Cardiac fibroblast (primary cell): Measurements from ENCODE around the gene KIF16B.
A peak's percentile ranks its signal among the peaks of the same experiment; 100 is the strongest.

Source experiments
- DNase-seq, 2 donors: peaks; one replicate each; pipeline versions ENCODE4 v3.0.0 to v3.0.0-alpha.2; 2010; ENCODE audit warnings: low read depth in 2 of 2
- H3K4me3 ChIP-seq, 2 donors: replicated peaks in 1 of 2; 1 replicate in 1 of 2; 2 replicates in 1 of 2; pipeline ENCODE4 v1.5.1; 2011; ENCODE audit warnings: low read depth in 2 of 2, low read length in 2 of 2, mild to moderate bottlenecking in 2 of 2, moderate library complexity in 1 of 2
- CTCF ChIP-seq: IDR thresholded peaks from one replicate; pipeline ENCODE4 v1.5.1; 2011; ENCODE audit warnings: low read depth, mild to moderate bottlenecking, low read length, inconsistent platforms

The KIF16B gene

GRCh38 chr20:16423311-16424212 is 149.7 kb downstream of the KIF16B start:
- no peak for TF ChIP-seq CTCF
- DNase-seq, result peak in 1 of 2 donors; percentile 13
- no peak overlapping the region for H3K4me3 ChIP-seq

GRCh38 chr20:16419138-16419715 is 154.0 kb downstream of the KIF16B start:
- TF ChIP-seq CTCF, result no peak
- no peak overlapping the region for H3K4me3 ChIP-seq
- DNase-seq, result no peak

- DNase-seq, result no peak
- no peak for TF ChIP-seq CTCF
- no peak overlapping the region for H3K4me3 ChIP-seq
Observed at GRCh38 chr20:16418616-16419015, 154.6 kb downstream of the KIF16B start.

- TF ChIP-seq CTCF, result no peak
- DNase-seq, result no peak
- H3K4me3 ChIP-seq, result no peak overlapping the region
Observed at GRCh38 chr20:16417001-16417400, 156.2 kb downstream of the KIF16B start.

GRCh38 chr20:16415071-16416053 is 157.9 kb downstream of the KIF16B start:
- no peak for TF ChIP-seq CTCF

GRCh38 chr20:16412906-16413305 is 160.3 kb downstream of the KIF16B start:
- H3K4me3 ChIP-seq, result no peak overlapping the region
- no peak for TF ChIP-seq CTCF
- DNase-seq, result no peak

More at GRCh38 chr20:16415071-16416053, 157.9 kb downstream of the KIF16B start:
- DNase-seq, result peak; percentile 22 to 56
- no peak overlapping the region for H3K4me3 ChIP-seq
